ENCODE results near the gene GSN.

GSN gene

GRCh38 chr9:121303456-121304451 lies 35.8 kb downstream of the GSN start:
- DNase-seq (ENCODE audit: low spot score): no peak

- no peak for DNase-seq (ENCODE audit: low spot score)
Observed at GRCh38 chr9:121304707-121305106, 36.7 kb downstream of the GSN start.

GRCh38 chr9:121305269-121305994 lies 37.5 kb downstream of the GSN start:
- no peak for DNase-seq (ENCODE audit: low spot score)

DNA sequence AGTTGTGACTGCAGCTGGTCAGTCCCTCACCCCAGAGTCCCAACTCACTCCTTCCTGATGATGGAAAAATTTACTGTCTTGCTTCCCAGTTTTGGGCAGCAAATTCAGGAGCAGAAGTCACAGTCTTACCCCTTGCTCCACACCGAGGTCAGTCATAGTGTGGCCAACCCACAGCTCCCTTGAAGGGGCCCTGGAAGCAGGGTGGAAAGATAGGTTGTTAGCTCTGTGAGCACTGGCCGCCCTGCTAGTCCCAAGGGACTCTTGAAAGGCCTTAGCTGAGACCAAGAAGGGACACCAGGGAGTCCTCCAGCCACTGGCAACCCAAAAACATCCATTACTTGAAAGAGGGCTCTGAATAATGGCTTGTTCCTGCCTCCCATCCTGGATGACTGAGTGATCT lies 40.0 kb downstream of the GSN start:
- no peak for DNase-seq (ENCODE audit: low spot score)

GRCh38 chr9:121308765-121309164 lies 40.8 kb downstream of the GSN start:
- DNase-seq (ENCODE audit: low spot score): no peak

GRCh38 chr9:121309171-121309570 lies 41.2 kb downstream of the GSN start:
- no peak for DNase-seq (ENCODE audit: low spot score)

- no peak for DNase-seq (ENCODE audit: low spot score)
Observed at GRCh38 chr9:121309833-121310425, 42.0 kb downstream of the GSN start.

DNA sequence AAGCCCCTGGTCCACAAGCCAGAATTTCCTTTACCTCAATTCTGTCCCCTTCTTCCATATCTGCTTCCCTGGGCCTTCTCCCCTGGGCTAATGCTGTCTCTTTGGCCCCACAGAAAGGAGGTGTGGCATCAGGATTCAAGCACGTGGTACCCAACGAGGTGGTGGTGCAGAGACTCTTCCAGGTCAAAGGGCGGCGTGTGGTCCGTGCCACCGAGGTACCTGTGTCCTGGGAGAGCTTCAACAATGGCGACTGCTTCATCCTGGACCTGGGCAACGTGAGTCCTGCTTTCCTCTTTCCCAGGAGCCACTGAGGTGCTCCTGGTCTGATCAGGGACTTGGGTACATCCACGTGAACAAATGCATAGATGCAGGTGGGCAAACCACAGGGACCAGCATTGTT lies 42.6 kb downstream of the GSN start:
- no peak for DNase-seq (ENCODE audit: low spot score)

DNA sequence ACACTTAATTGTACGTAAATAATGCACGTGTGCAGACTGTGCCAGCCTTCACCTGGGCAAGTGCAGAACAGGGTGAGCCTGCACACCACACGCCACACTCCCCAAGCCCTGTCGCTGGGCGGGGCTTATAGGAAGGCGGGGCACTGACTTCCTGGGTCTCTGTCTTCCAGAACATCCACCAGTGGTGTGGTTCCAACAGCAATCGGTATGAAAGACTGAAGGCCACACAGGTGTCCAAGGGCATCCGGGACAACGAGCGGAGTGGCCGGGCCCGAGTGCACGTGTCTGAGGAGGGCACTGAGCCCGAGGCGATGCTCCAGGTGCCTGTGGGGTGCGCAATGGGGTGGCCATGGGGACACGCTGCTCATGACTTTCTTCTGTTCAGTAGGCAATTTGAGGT lies 44.2 kb downstream of the GSN start:
- no peak for DNase-seq (ENCODE audit: low spot score)

- DNase-seq (ENCODE audit: low spot score): no peak
Observed at GRCh38 chr9:121313458-121314152, 45.6 kb downstream of the GSN start.

- DNase-seq (ENCODE audit: low spot score): no peak
Observed at GRCh38 chr9:121316378-121316777, 48.4 kb downstream of the GSN start.

DNA sequence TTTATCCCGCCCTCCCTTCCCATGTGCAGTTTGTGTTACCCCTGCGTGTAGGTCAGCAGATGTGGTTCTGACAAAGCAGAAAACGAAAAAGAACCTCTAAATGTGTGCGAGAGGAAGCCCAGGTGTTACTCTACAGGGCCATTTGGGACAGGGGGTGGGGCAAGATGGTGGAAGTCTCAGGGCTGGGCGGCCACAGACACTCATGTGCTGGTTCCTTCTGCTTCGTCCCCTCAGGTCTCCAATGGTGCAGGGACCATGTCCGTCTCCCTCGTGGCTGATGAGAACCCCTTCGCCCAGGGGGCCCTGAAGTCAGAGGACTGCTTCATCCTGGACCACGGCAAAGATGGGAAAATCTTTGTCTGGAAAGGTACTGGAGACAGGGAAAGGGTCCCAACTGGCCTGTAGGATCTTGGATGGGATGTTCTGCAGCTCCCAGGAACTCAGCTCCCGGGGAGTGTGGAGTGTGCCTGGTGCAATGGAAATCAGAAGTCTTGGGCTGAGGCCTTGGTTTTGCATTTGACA lies 49.0 kb downstream of the GSN start:
- DNase-seq (ENCODE audit: low spot score): no peak

GRCh38 chr9:121317737-121318630 lies 50.0 kb downstream of the GSN start:
- DNase-seq (ENCODE audit: low spot score): no peak

DNA sequence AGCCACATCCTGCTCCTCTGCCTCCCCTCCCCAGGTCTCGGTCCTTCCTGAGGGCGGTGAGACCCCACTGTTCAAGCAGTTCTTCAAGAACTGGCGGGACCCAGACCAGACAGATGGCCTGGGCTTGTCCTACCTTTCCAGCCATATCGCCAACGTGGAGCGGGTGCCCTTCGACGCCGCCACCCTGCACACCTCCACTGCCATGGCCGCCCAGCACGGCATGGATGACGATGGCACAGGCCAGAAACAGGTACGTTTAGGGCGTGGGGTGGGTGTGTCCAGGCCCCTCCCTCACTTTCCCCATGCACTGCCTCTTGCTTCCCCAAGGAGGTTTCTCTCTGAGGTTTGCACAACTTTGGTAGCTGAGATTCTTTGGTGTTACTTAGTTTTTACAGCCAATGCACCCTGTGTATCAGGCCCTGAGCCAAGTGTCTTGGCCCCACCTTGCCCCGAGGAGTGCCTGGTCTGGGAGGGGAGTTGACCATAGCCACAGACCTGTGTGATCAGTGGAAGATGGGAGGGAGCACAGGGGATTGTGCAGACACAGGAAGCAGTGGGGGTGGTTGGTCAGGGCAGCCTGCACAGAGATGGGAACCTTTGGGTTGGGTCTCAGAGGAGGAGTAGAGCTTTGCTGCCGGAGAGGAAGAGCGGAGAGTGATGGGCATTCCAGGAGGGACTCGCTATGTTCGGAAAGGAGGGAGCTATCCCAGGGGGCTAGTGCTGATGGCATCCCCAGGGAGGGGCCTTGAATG lies 50.8 kb downstream of the GSN start:
- no peak for DNase-seq (ENCODE audit: low spot score)

- no peak for DNase-seq (ENCODE audit: low spot score)
Observed at GRCh38 chr9:121319383-121319780, 51.4 kb downstream of the GSN start.

- DNase-seq (ENCODE audit: low spot score): no peak
Observed at GRCh38 chr9:121321016-121321503, 53.1 kb downstream of the GSN start.

DNA sequence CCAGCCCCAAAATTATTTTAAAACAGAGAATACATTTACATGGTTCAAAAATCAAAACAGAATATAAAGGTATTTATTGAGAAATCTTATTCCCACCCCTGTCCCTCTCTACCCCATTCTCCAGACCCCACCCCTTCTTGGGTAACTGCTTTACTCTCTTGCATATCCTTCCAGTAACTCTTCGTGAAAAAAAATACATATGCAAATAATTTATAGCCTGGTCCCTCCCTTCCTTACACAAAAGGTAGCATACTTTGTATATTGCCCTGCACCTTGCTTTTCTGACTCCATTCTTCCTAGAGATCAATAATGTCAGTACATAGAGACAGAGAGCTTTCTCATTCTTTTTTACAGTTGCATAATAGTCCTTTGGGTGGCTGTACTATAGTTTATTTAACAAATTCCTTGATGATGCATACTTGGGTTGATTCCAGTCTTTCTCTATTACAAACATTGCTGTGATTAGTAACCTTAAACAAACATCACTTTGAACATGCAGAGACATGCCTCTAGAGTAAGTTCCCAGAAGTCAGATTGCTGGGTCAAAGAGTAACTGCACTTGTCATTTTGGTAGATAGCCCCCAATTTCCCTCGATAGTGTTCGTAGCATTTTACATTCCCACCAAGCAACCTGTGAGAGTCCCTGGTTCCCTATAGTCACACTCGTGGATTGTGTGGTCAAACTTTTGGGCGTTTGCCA lies 54.2 kb downstream of the GSN start:
- DNase-seq (ENCODE audit: low spot score): no peak

GRCh38 chr9:121322737-121323448 lies 54.9 kb downstream of the GSN start:
- DNase-seq (ENCODE audit: low spot score): no peak
